ENCODE data around the gene TENM3.

TENM3 gene

GRCh38 chr4:182827166-182827565 is 584.0 kb downstream of the TENM3 start:
- DNase-seq = no peak

GRCh38 chr4:182827954-182828353 is 584.8 kb downstream of the TENM3 start:
- DNase-seq = no peak

- no peak for DNase-seq
These were observed 585.3 kb downstream of the TENM3 start for GRCh38 chr4:182828360-182829025.

- no peak for DNase-seq
These were observed 586.0 kb downstream of the TENM3 start for GRCh38 chr4:182829196-182829595.

GRCh38 chr4:182831376-182831775 is 588.2 kb downstream of the TENM3 start:
- DNase-seq = no peak

- DNase-seq = no peak
These were observed 589.3 kb downstream of the TENM3 start for GRCh38 chr4:182832352-182833120.

- DNase-seq = no peak
These were observed 592.0 kb downstream of the TENM3 start for GRCh38 chr4:182835006-182835740.

- DNase-seq = no peak
These were observed 594.6 kb downstream of the TENM3 start for GRCh38 chr4:182837831-182838230.

- no peak for DNase-seq
These were observed 595.3 kb downstream of the TENM3 start for GRCh38 chr4:182838535-182838934.

GRCh38 chr4:182839256-182839655 is 596.1 kb downstream of the TENM3 start:
- no peak for DNase-seq

- DNase-seq = no peak
These were observed 596.9 kb downstream of the TENM3 start for GRCh38 chr4:182840108-182840507.

- DNase-seq = no peak
These were observed 599.0 kb downstream of the TENM3 start for GRCh38 chr4:182842104-182842600.

- DNase-seq = no peak
These were observed 599.7 kb downstream of the TENM3 start for GRCh38 chr4:182842759-182843390.

GRCh38 chr4:182843808-182844325 is 600.7 kb downstream of the TENM3 start:
- DNase-seq = peak; percentile 25 to 51

- DNase-seq = no peak
These were observed 602.4 kb downstream of the TENM3 start for GRCh38 chr4:182845618-182846017.

GRCh38 chr4:182846036-182846435 is 602.8 kb downstream of the TENM3 start:
- no peak for DNase-seq

- no peak for DNase-seq
These were observed 604.6 kb downstream of the TENM3 start for GRCh38 chr4:182847576-182848450.

GRCh38 chr4:182848685-182849084 is 605.5 kb downstream of the TENM3 start:
- DNase-seq = no peak

Measured in NCI-H2081 (cell line).